Activated T-cell treated with anti-CD3 and anti-CD28 coated beads for 1 hour (primary cell): Measurements from ENCODE around the gene TXNDC11.

Source experiments
- DNase-seq: peaks from one replicate; pipeline ENCODE4 v3.0.0-alpha.2; 2020; ENCODE audit warnings: low read depth

Gene TXNDC11

DNA sequence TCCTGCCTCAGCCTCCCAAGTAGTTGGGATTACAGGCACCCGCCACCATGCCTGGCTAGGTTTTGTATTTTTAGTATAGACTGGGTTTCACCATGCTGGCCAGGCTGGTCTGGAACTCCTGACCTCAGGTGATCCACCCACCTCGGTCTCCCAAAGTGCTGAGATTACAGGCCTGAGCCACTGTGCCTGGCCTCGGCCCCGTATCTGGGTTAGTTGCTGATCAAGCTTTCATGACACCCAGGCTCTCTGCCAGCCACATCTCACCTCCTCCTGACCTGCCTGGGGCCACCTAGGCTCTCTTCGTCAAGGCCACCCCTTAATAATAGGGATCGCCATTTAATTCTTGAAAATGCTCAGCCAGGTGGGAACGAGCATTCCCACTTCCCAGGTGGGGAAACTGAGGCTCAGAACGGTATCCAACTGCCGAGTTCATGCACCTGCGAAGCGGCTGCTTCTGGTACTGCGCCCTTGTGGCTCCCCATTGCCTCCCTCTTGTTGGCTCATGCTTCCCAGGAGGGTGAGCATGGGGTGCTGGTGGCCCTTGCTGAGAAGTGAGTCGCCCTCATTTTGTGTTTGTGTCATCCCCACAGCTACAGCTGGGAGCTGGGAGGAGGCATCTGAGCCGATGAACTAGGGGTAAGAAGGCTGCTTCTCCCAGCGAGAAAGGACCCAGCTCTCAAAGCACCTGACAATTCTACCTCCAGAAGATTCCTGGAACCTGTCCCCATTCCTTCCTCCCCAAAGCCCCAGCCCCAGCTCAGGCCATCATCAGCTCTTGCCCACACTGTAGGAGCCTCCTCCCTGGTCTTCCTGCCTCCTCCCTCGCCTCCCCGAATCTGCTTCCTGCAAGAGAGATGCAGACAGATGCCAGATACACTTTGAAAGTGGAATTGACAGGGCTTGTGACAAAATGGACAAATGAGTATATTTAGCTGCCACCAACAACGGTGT lies 91.7 kb downstream of the TXNDC11 start:
- DNase-seq, result no peak

DNA sequence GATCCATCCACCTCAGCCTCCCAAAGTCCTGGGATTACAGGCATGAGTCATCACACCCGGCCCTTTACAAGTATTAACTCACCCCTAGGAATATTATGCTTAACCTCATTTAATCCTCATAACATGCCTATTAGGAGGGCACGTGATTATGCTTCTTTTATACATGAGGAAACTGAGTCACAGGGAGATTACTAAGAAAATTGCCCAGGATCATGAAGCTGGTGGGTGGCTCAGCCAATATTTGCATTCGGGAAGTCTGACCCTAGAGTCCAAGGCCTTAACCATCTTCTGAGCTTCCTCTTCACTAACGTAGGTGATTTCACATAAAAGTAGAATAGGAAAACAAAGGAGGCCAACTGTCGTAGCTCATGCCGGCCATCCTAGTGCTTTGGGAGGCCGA lies 93.4 kb downstream of the TXNDC11 start:
- DNase-seq, result no peak

DNA sequence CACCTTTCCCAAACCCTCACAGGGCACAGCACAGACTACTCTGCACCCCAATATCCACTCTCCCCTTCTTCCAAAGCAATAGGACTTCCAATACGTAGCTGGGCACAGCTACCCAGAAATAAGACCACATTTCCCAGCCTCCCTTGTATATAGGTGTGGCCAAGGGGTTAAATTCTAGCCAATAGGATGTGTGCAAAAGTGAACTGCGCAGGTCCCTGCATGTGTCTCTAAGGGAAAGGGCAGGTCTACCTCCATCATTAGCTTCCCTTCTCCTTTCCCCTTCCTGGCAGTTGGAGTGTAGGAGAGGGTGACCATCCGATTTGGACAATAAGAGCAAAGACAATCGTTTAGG lies 99.9 kb downstream of the TXNDC11 start:
- no peak for DNase-seq

DNA sequence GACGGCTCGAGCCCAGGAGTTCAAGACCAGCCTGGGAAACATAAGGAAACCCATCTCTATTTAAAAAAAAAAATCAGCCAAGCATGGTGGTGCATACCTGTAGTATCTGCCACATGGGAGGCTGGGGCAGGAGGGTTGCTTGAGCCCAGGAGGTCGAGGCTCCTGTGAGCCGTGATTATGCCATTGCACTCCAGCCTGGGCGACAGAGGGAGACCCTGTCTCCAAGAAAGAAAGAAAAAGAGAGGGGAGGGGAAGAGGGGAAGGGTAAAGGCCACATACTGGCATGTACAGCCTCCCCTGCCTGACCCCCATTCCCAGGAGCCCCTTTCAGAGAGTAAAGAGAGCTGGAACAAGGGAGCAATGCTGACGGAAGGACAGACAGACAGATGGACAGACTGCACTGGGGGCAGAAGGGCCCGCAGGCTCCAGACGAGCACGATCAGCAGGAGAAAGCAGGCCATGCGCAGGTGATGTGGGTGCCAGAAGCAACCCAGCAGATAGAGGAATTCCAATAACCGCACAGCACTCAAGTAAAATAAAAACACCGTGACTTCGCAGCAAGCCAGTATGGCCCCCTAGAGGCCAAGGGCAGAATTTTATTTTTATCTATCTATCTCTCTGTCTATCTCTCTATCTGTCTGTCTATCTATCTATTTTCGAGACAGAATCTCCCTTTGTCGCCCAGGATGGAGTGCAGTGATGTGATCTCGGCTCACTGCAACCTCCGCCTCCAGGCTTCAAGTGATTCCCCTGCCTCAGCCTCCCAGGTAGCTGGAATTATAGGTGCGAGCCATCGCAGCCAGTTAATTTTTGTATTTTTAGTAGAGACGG lies 101.5 kb downstream of the TXNDC11 start:
- peak; percentile 20 for DNase-seq

DNA sequence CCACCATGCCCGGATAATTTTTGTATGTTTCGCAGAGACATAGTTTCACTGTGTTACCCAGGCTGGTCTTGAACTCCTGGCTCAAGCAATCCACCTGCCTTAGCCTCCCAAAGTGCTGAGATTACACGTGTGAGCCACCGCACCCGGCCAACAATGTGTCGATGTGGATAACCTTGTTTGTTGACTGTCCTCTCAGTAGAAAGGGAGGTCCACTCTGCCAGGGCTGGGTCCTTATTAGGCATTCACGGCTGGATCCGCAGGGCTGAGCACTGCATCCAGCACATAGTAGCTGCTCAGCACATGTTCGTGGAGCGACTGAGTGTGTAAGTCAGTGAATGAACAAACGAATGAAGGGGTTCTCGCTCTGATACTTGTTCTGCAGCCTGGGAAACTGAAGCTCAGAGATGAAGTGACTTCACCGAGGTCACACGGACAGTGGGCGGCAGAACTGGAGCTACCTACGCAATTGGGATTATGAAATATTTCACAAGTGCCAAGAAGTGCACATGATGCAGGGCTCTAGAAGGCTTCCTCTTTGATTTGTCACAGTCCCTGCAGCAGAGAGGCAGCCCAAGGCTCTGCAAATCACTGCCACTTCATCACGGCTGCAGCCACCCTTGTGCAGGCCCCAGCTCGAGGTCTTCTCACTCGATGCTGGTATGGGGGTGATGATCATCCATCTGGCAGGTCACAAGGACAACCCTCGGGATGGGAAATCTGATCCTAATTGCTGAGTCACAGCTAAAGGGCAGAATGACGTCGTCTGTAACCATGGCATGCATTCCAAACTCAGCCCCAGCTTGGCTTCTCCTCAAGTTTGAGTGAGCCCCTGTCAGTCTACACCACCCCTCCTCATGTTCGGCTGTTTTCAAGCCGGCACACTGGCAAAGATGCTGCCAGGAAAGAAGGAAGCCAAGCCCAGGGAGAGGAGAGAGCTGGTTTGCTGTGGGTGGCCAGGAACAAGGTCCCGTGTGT lies 102.4 kb downstream of the TXNDC11 start:
- no peak for DNase-seq

DNA sequence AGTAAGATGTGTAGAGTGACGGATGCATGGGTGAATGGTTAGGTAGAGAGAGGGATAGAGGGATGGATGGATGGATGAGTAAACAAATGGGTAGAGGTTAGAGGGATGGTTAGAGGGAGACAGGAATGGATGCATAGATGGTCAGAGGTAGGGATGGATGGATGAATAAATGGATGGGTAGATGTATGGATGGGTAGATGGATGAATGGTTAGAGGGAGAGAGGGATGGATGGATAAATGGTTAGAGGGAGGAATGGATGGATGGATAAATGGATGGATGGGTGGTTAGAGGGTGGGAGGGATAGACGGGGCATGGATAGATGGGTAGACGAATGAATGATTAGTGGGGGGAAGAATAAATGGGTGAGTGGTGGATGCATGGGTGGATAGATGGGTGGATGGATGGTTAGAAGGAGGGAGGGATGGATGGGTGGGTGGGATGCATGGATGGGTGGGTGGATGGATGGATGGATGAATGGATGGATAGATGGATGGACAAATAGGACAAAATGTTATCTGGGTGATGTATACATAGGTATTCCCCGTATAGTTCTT lies 103.6 kb downstream of the TXNDC11 start:
- DNase-seq, result no peak

DNA sequence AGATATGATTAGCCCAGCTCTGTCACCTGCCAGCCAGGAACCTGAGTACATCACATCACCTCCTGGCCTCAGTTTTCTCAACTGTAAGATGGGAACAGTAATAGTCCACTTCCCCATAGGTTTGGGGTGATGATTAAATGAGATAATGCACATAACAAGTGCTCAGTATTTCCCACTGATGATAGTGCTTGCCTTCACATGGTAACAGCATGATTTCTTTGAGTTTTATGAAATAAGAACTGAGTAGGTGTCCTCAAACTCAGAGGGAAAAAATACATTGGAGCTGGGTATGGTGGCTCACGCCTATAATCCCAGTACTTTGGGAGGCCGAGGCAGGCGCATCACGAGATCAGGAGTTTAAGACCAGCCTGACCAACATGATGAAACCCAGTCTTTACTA lies 104.5 kb downstream of the TXNDC11 start:
- no peak for DNase-seq

DNA sequence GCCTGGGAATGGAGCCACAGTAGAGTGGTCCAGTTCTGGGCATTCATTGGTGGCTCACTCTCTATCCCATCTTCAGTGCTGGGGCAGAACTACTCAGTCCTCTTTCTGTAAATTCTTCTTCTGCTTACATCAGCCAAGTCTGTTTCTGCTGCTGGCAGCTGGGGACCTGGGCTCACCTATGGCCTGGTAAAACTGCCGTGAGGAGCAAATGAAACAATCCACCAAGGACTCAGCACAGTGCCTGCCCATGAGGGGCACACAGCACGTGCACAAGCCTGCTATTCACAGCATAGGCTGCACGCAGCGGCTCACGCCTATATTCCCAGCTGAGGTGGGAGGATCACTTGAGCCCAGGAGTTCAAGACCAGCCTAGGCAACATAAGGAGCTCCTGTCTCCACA lies 105.3 kb downstream of the TXNDC11 start:
- DNase-seq, result no peak

DNA sequence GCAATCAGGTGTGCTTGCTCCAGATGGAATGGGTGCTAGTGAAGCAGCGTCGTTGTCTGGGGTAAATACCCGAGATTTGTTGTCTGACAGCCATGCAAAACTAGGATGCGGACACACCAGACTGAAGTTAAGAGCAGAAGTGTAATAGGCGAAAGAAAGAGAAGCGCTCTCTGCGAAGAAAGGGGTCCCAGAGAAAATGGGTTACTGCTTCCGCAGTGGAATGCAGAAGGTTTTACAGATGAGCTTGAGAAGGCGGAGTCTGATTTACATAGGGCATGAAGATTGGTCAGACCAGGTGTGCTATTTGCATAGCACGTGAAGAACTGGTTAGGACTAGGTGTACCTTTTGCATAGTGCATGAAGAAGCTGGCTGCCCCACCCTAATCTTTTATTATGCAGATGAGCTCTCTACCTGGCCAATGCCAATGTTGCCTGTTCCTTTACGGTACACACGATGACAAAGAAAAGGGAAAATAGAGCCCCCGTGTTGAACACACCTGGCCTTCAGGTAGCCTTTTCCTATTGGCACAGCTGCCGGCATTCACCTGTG lies 106.4 kb downstream of the TXNDC11 start:
- DNase-seq, result no peak

DNA sequence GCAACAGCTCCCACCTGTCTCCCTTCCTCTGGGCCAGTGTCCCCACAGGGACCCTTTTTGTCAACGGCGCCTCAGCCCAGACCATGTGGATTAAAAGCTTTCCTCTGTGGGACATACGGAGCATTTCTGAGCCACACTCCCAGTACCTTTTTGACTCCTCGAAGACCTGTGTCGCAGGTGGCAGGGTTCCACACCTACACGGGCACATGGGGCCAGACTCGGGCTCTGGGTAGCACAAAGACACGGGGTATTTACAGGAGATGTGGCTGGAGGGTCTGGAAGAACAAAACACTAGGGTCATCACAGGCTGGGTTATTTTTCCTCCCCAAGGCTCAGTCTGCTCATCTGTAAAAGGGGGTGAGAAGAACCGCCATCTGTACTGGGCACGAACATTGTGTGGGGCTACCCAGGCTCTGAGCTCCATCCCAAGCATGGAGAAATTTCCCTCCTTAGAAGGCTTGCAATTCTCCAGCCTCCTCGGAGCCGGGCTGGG lies 106.9 kb downstream of the TXNDC11 start:
- DNase-seq, result no peak

DNA sequence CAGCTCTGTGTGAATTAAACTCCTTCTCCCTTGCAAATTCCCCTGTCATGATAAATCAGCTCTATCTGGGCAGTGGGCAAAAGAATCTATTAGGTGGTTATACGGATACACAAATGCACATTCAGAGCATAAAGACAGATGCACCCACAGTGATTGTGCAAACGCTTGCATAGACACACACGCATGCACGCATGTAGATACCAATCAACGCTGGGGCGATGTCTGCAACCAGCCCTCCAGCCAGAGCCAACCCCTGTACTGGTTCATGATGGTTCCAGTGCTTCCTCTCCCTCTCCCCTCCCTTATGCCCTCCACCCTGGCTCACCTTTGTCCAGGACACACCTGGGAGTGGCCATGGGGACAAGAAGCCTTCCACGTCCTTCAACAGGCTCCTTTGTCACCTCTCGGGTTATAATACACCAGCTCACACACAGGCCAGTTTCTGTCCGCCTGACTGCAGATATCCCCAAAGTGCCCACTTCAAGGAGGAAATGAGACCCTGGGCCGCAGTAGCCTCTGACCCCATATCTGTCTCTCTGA lies 107.5 kb downstream of the TXNDC11 start:
- no peak for DNase-seq

DNA sequence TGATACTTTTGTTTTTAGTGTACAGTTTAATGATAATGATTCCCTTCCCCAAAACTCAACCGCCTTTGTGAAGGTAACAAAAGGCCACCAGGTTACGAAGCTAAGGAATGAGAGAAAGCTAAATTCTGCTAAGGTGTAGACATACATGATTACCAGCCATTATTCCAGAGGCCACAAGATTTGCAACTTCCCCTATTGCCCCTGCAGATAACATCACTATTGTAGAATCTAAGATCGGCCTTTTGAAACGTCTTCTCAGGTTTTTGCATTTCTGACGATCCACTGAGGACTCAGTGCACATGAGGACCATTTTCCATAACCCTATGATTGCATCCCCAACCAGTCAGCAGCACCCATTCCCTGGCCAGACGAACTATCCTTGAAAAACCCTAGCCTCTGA lies 108.3 kb downstream of the TXNDC11 start:
- no peak for DNase-seq

DNA sequence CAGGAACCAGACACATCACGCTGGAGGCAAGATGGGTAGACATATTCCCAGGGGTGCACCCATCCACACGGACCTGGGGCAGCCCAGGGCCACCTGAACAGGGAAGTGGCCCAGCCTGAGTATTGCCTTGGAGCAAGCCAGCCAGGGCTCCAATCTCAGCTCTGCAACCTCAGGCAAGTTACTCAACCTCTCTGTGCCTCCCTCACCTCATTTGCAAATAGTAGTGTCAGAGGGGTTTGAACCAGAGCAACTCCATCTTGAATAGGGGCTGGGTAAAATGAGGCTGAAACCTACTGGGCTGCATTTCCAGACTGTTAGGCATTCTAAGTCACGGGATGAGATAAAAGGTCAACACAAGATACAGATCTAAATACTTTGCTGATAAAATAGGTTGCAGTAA lies 109.5 kb downstream of the TXNDC11 start:
- DNase-seq, result no peak

DNA sequence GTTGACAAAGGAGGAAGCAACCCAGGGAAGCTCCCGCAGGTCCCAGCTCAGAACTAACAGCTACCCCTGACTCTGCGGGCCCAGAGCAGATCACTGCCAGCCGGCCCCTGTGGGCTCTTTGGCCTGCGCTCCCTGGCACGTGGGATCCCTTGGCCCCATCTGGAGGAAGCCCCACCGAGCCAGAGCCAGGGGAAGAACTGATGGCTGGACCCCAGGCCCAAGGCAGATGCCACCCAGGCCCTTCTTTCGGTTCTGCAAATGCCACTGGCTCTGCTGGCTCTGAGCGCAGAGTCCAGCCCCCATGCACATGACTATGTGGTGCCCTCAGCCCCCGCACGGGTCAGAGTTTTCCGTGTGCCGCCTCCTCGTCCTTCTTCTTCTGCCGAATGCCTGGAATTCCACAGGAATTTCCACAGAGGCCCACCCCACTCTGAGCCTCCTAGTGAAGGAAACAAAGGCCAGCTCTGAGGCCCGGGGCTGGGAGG lies 110.2 kb downstream of the TXNDC11 start:
- DNase-seq, result no peak

DNA sequence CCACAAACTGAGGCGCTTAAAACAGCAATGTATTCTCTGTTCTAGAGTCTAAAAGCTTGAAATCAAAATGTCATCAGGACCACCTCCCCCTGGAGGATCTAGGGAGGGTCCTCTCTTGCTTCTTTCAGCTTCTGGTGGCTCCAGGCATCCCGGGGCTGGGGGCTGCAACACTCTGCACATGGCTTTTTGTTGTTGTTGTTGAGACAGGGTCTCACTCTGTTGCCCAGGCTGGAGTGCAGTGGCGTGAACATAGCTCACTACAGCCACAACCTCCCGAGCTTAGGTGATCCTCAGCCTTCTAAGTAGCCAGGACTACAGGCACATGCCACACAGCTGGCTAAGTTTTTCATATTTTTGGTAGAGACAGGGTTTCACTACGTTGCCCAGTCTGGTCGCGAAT lies 111.4 kb downstream of the TXNDC11 start:
- no peak for DNase-seq

DNA sequence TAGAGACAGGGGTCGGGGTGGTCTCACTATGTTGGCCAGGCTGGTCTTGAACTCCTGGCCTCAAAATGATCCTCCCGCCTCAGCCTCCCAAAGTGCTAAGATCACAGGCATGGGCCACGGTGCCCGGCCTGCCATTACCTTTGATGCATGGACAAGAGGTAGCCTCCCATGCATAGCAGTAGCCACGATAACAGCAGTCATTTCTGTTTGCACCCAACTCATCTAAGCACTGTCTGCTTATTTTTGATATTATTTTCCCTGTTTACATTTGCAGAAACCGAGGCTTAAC lies 111.9 kb downstream of the TXNDC11 start:
- no peak for DNase-seq

DNA sequence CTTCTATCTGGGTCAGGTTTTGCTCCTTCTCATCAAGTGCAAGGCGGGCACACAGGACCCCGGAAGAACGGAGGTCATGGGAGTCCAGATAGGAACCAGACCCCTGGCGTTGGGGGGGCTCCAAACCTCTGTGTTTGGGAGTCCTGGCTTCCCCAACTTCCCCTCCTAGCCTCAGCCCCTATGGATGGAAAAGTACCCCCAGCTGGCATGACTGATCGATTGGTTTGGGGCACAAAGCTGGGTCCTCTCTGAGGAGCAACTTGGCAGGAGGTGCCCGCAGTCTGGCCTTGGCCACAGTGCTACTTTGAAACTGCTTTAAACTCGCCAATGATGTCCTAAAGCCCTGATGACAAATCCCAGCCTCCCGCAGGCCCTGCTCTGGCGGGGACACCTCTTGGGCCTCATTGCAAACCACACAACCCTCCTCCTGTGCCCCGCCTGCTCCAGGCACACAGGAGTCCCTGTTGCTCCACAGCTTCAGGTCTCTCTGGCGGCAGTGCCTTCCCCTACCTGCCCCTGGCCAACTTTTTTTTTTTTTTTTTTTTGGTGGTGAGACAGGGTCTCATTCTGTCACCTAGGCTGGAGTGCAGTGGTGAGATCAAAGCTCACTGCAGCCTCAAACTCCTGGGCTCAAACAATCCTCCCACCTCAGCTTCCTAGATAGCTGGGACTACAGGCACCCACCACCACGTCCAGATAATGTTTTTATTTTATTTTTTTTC lies 112.5 kb downstream of the TXNDC11 start:
- no peak for DNase-seq
